HG02798 (cell line): Measurements from ENCODE around the gene SOWAHD.

ENCODE experiments used
- ATAC-seq: cut with Tn5 transposase; IDR thresholded peaks from one replicate; pipeline ENCODE4 v1.9.1; 2021; ENCODE audit warnings: mild to moderate bottlenecking; ENCODE audit not compliant: unreplicated experiment, poor library complexity

SOWAHD gene

DNA sequence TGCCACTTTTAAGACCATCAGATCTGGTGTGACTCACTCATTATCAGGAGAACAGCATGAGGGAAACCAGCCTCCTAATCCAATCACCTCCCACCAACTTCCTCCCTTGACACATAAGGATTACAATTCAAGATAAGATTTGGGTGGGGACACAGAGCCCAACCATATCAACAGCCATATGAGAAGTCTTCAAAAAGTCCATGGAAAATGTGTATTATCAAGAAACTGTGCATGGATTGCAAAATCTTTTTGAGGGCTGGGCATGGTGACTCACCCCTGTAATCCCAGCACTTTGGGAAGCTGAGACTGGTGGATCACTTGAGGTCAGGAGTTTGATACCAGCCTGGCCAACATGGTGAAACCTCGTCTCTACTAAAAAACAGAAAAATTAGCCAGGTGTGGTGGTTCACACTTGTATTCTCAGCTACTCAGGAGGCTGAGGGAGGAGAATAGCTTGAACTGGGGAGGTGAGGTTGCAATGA, 50.8 kb downstream of the SOWAHD start:
- no peak for ATAC-seq
